SK-N-SH (cell line): ENCODE measurements around the gene PARD3. TPM values are rescaled to one million over a fixed set of nuclear protein-coding genes. Genes with fewer than 3 reads are reported as not detected.

Experiments
- CTCF ChIA-PET: fragments of 300-600, 350-600 bp; formaldehyde crosslinking; extraction: SDS; loops from one replicate; lab custom pipeline; 2021; lab: Yijun Ruan, JAX
- POLR2A ChIA-PET: fragments of 350-600 bp; sonication (Branson Sonifier 250); formaldehyde crosslinking; extraction: SDS; loops from one replicate; lab custom pipeline; 2020; ENCODE audit warnings: antibody characterized with exemption, inconsistent platforms; lab: Yijun Ruan, JAX
- DNase-seq: peaks from one replicate; pipeline ENCODE4 v3.0.0; 2012
- H2AFZ ChIP-seq: fragments of 200-600 bp; sonication (generic); 2 replicates; pipeline ENCODE4 v1.8.1; 2016; ENCODE audit warnings: antibody characterized with exemption, mild to moderate bottlenecking, low read depth
- H3F3A ChIP-seq: fragments of 200-600 bp; sonication (generic); replicated peaks from 2 replicates; pipeline ENCODE3; 2016; ENCODE audit warnings: antibody characterized with exemption, mild to moderate bottlenecking; ENCODE audit not compliant: insufficient read depth
- H3K27ac ChIP-seq, 2 experiments: fragments of 200-500 bp in 1 of 2; fragments of 200-600 bp in 1 of 2; sonication (Bioruptor generic) in 1 of 2; sonication (generic), shearing (Covaris generic) in 1 of 2; 2 replicates each; pipeline versions ENCODE4 v1.5.1 to v1.6.1; 2014 to 2016; ENCODE audit warnings: low read depth in 2 of 2, inconsistent platforms in 1 of 2, low read length in 1 of 2, mild to moderate bottlenecking in 1 of 2, mixed read lengths in 1 of 2
- H3K27me3 ChIP-seq: fragments of 200-600 bp; sonication (generic), shearing (Covaris generic); 2 replicates; pipeline ENCODE4 v1.6.1; 2016; ENCODE audit warnings: mixed run types; ENCODE audit not compliant: insufficient read depth
- H3K36me3 ChIP-seq, 2 experiments: fragments of 200-500 bp in 1 of 2; fragments of 200-600 bp in 1 of 2; sonication (Bioruptor generic) in 1 of 2; sonication (generic) in 1 of 2; replicated peaks in 1 of 2; 2 replicates each; pipeline versions ENCODE3 to v1.5.1; 2014 to 2016; ENCODE audit warnings: low read length in 1 of 2, mild to moderate bottlenecking in 1 of 2; ENCODE audit not compliant: insufficient read depth in 2 of 2, control insufficient read depth in 1 of 2
- H3K4me1 ChIP-seq, 2 experiments: fragments of 200-500 bp in 1 of 2; fragments of 200-600 bp in 1 of 2; sonication (Bioruptor generic) in 1 of 2; sonication (generic), shearing (Covaris generic) in 1 of 2; 2 replicates each; pipeline versions ENCODE4 v1.5.1 to v1.6.1; 2014 to 2016; ENCODE audit warnings: low read depth in 1 of 2, low read length in 1 of 2, mixed run types in 1 of 2; ENCODE audit not compliant: insufficient read depth in 2 of 2, control insufficient read depth in 1 of 2
- H3K4me2 ChIP-seq: fragments of 200-600 bp; sonication (generic), shearing (Covaris generic); 2 replicates; pipeline ENCODE4 v1.6.1; 2017; ENCODE audit warnings: mixed run types
- H3K4me3 ChIP-seq, 2 experiments: fragments of 200-500 bp in 1 of 2; fragments of 200-600 bp in 1 of 2; sonication (Bioruptor generic) in 1 of 2; sonication (generic), shearing (Covaris generic) in 1 of 2; 2 replicates each; pipeline versions ENCODE4 v1.5.1 to v1.8.1; 2014 to 2016; ENCODE audit warnings: low read depth in 2 of 2, inconsistent platforms in 1 of 2, low read length in 1 of 2, mild to moderate bottlenecking in 1 of 2, mixed read lengths in 1 of 2, moderate library complexity in 1 of 2
- H3K79me2 ChIP-seq: fragments of 200-600 bp; sonication (generic); 2 replicates; pipeline ENCODE4 v1.8.1; 2017; ENCODE audit warnings: mild to moderate bottlenecking; ENCODE audit not compliant: insufficient read depth
- H3K9ac ChIP-seq: fragments of 200-600 bp; sonication (generic); 2 replicates; pipeline ENCODE4 v1.6.1; 2017; ENCODE audit warnings: mixed run types
- H3K9me2 ChIP-seq: fragments of 200-600 bp; sonication (generic); 2 replicates; pipeline ENCODE4 v1.6.1; 2017; ENCODE audit warnings: mixed run types
- H3K9me3 ChIP-seq: fragments of 200-600 bp; sonication (generic); 2 replicates; pipeline ENCODE4 v1.6.1; 2017; ENCODE audit warnings: mixed run types, mild to moderate bottlenecking, moderate library complexity
- H4K20me1 ChIP-seq: fragments of 200-600 bp; sonication (generic); 2 replicates; pipeline ENCODE4 v1.6.1; 2017; ENCODE audit warnings: mild to moderate bottlenecking, mixed run types; ENCODE audit not compliant: insufficient read depth
- CHD2 ChIP-seq: fragments of 150-350 bp; IDR thresholded peaks from 2 replicates; pipeline ENCODE4 v1.6.1; 2018; ENCODE audit warnings: low read length; ENCODE audit not compliant: partially characterized antibody
- ELF1 ChIP-seq: IDR thresholded peaks from 2 replicates; pipeline ENCODE4 v1.4.0; 2012
- EZH2phosphoT487 ChIP-seq: fragments of 200-600 bp; sonication (generic); IDR thresholded peaks from 2 replicates; pipeline ENCODE4 v1.6.1; 2017; ENCODE audit warnings: low read depth, mixed run types, mild to moderate bottlenecking, antibody characterized with exemption, moderate library complexity, borderline replicate concordance
- FOSL2 ChIP-seq: IDR thresholded peaks from 2 replicates; pipeline ENCODE4 v1.4.0; 2012; ENCODE audit warnings: low read depth, mild to moderate bottlenecking, moderate library complexity, borderline replicate concordance
- FOXJ3 ChIP-seq: sonication (generic); formaldehyde crosslinking; IDR thresholded peaks from 2 replicates; pipeline ENCODE4 v1.5.1; 2020; ENCODE audit warnings: mild to moderate bottlenecking, missing genetic modification reagents
- GABPA ChIP-seq: IDR thresholded peaks from 2 replicates; pipeline ENCODE4 v1.4.0; 2012; ENCODE audit warnings: low read depth, mild to moderate bottlenecking
- GATA2 ChIP-seq: sonication (generic); formaldehyde crosslinking; IDR thresholded peaks from 2 replicates; pipeline ENCODE4 v1.5.0; 2020; ENCODE audit warnings: mild to moderate bottlenecking, missing genetic modification reagents
- JUND ChIP-seq: IDR thresholded peaks from 2 replicates; pipeline ENCODE4 v1.4.0; 2012
- MEF2A ChIP-seq: IDR thresholded peaks from 2 replicates; pipeline ENCODE4 v1.4.0; 2012; ENCODE audit warnings: low read depth, borderline replicate concordance
- NRF1 ChIP-seq: IDR thresholded peaks from 2 replicates; pipeline ENCODE4 v1.6.1; 2012; ENCODE audit warnings: low read depth, mild to moderate bottlenecking, low read length
- POLR2AphosphoS5 ChIP-seq: IDR thresholded peaks from 2 replicates; pipeline ENCODE4 v1.6.1; 2012; ENCODE audit warnings: low read depth, low read length
- RAD21 ChIP-seq: IDR thresholded peaks from 2 replicates; pipeline ENCODE4 v1.6.1; 2012; ENCODE audit warnings: mild to moderate bottlenecking, low read length
- RFX5 ChIP-seq: IDR thresholded peaks from 2 replicates; pipeline ENCODE4 v1.6.1; 2012; ENCODE audit warnings: mild to moderate bottlenecking, improper control_type of control experiment, low read length
- RXRA ChIP-seq: IDR thresholded peaks from 2 replicates; pipeline ENCODE4 v1.4.0; 2012; ENCODE audit warnings: low read depth, mild to moderate bottlenecking, borderline replicate concordance
- TAF1 ChIP-seq: IDR thresholded peaks from 2 replicates; pipeline ENCODE4 v1.6.1; 2012; ENCODE audit warnings: low read depth, mild to moderate bottlenecking, low read length, moderate library complexity, borderline replicate concordance
- TCF12 ChIP-seq: IDR thresholded peaks from 2 replicates; pipeline ENCODE4 v1.4.0; 2012
- TEAD4 ChIP-seq: IDR thresholded peaks from 2 replicates; pipeline ENCODE4 v1.4.0; 2012; ENCODE audit warnings: mild to moderate bottlenecking, borderline replicate concordance; ENCODE audit not compliant: insufficient read depth
- YY1 ChIP-seq: IDR thresholded peaks from 2 replicates; pipeline ENCODE4 v1.4.0; 2012; ENCODE audit warnings: low read depth, mild to moderate bottlenecking
- WGBS: methylation state at CpG from one replicate; pipeline ENCODE4 v1.1.6; 2017; ENCODE audit warnings: low lambda C conversion rate; 5-methylcytosine and 5-hydroxymethylcytosine counted together
- polyA plus RNA-seq, 3 experiments: library from polyadenylated mRNA; depleted of rRNA; stranded (reverse); fragments of >200 nt; gene quantifications; 2 replicates each; pipeline ENCODE4 v1.2.3, GENCODE V29; 2012
- TF ChIP-seq, protein P1 (sequence below): IDR thresholded peaks from 2 replicates; pipeline ENCODE4 v1.6.1; 2012; ENCODE audit warnings: mild to moderate bottlenecking, low read depth, low read length, moderate library complexity
- TF ChIP-seq, protein P2 (sequence below): fragments of 150-350 bp; IDR thresholded peaks from 2 replicates; pipeline ENCODE4 v1.6.1; 2016; ENCODE audit warnings: mild to moderate bottlenecking, low read depth, low read length
- TF ChIP-seq, protein P3 (sequence below): IDR thresholded peaks from 2 replicates; pipeline ENCODE4 v1.4.0; 2012; ENCODE audit warnings: low read depth, borderline replicate concordance
- TF ChIP-seq, protein P4 (sequence below): fragments of 150-350 bp; IDR thresholded peaks from 2 replicates; pipeline ENCODE4 v1.6.1; 2017; ENCODE audit warnings: antibody characterized with exemption, low read length, low read depth, borderline replicate concordance
- TF ChIP-seq, protein P5 (sequence below): IDR thresholded peaks from 2 replicates; pipeline ENCODE4 v1.4.0; 2012; ENCODE audit warnings: low read depth, borderline replicate concordance
- TF ChIP-seq, protein P6 (sequence below): IDR thresholded peaks from 2 replicates; pipeline ENCODE4 v1.4.0; 2012; ENCODE audit warnings: low read depth
- TF ChIP-seq, protein P7 (sequence below): IDR thresholded peaks from 2 replicates; pipeline ENCODE4; 2012

The PARD3 gene
- polyA plus RNA-seq, 1 of the 3 experiments (the other 2 are of a cell fraction), result 29.4 TPM

DNA sequence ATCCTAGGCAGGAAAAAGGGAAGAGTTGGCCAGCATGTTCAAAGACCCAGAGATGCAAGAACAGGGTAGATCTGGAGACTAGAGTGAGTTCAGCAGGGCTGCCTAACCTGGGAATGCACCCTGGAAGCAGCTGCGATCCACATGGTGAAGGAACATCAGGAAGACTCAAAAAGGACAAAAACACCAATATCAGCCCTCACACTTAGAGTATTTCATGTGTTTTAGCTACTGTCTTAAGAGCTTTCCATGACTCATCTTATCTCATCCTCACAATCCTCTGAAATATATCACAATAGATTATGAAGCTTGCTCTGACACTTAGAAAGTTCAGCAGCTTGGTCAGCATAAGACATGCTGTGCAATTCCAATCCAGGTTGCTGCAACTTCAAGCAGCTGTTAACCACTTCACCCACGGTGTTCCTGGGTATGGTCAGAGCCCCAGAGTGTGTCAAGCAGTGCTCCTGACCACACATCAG, 380.9 kb downstream of the PARD3 start:
- 34% methylated on average over 2 of the region's 2 CpGs for WGBS
- H3K9me2 ChIP-seq, result no peaks in the 10 kb centered on the region
- H3K27ac ChIP-seq, result peak overlapping the region; percentile 73 to 99
- peaks cover 27% of the 10 kb centered on the region for H3F3A ChIP-seq
- H2AFZ ChIP-seq, result no peak overlapping the region
- H4K20me1 ChIP-seq, result no peaks in the 10 kb centered on the region
- H3K79me2 ChIP-seq, result peaks cover 9% of the 10 kb centered on the region
- no peak for DNase-seq
- H3K27me3 ChIP-seq, result no peaks in the 10 kb centered on the region
- peaks cover 0 to 13% of the 10 kb centered on the region in 2 experiments; a peak in 3 of 4 replicates for H3K4me1 ChIP-seq
- H3K4me2 ChIP-seq, result peak overlapping the region; percentile 65
- H3K9me3 ChIP-seq, result no peaks in the 10 kb centered on the region
- H3K36me3 ChIP-seq, result no peaks in the 10 kb centered on the region
- POLR2A ChIA-PET, result no interaction called here
- peak overlapping the region in 1 of 2 experiments; percentile 24; a peak in 2 of 4 replicates for H3K4me3 ChIP-seq
- CTCF ChIA-PET, result no interaction called here
- H3K9ac ChIP-seq, result peak overlapping the region; percentile 60; the same call in 1 of the 2 replicates
- TF ChIP-seq RXRA, result no peak; the same call in 1 of the 2 replicates
- peak; percentile 74 for TF ChIP-seq JUND
- TF ChIP-seq FOSL2, result peak; percentile 55; the same call in 1 of the 2 replicates
- no peak for TF ChIP-seq RAD21
- TF ChIP-seq, protein P1, sequence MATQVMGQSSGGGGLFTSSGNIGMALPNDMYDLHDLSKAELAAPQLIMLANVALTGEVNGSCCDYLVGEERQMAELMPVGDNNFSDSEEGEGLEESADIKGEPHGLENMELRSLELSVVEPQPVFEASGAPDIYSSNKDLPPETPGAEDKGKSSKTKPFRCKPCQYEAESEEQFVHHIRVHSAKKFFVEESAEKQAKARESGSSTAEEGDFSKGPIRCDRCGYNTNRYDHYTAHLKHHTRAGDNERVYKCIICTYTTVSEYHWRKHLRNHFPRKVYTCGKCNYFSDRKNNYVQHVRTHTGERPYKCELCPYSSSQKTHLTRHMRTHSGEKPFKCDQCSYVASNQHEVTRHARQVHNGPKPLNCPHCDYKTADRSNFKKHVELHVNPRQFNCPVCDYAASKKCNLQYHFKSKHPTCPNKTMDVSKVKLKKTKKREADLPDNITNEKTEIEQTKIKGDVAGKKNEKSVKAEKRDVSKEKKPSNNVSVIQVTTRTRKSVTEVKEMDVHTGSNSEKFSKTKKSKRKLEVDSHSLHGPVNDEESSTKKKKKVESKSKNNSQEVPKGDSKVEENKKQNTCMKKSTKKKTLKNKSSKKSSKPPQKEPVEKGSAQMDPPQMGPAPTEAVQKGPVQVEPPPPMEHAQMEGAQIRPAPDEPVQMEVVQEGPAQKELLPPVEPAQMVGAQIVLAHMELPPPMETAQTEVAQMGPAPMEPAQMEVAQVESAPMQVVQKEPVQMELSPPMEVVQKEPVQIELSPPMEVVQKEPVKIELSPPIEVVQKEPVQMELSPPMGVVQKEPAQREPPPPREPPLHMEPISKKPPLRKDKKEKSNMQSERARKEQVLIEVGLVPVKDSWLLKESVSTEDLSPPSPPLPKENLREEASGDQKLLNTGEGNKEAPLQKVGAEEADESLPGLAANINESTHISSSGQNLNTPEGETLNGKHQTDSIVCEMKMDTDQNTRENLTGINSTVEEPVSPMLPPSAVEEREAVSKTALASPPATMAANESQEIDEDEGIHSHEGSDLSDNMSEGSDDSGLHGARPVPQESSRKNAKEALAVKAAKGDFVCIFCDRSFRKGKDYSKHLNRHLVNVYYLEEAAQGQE, result no peak
- TF ChIP-seq TAF1, result no peak
- TF ChIP-seq GABPA, result no peak
- peak; percentile 23; the same call in 1 of the 2 replicates for TF ChIP-seq TEAD4
- TF ChIP-seq EZH2phosphoT487, result no peak
- no peak for TF ChIP-seq MEF2A
- TF ChIP-seq, protein P2, sequence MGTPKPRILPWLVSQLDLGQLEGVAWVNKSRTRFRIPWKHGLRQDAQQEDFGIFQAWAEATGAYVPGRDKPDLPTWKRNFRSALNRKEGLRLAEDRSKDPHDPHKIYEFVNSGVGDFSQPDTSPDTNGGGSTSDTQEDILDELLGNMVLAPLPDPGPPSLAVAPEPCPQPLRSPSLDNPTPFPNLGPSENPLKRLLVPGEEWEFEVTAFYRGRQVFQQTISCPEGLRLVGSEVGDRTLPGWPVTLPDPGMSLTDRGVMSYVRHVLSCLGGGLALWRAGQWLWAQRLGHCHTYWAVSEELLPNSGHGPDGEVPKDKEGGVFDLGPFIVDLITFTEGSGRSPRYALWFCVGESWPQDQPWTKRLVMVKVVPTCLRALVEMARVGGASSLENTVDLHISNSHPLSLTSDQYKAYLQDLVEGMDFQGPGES, result no peak
- TF ChIP-seq RFX5, result no peak
- TF ChIP-seq, protein P3, sequence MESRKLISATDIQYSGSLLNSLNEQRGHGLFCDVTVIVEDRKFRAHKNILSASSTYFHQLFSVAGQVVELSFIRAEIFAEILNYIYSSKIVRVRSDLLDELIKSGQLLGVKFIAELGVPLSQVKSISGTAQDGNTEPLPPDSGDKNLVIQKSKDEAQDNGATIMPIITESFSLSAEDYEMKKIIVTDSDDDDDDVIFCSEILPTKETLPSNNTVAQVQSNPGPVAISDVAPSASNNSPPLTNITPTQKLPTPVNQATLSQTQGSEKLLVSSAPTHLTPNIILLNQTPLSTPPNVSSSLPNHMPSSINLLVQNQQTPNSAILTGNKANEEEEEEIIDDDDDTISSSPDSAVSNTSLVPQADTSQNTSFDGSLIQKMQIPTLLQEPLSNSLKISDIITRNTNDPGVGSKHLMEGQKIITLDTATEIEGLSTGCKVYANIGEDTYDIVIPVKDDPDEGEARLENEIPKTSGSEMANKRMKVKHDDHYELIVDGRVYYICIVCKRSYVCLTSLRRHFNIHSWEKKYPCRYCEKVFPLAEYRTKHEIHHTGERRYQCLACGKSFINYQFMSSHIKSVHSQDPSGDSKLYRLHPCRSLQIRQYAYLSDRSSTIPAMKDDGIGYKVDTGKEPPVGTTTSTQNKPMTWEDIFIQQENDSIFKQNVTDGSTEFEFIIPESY, result no peak
- TF ChIP-seq, protein P4, sequence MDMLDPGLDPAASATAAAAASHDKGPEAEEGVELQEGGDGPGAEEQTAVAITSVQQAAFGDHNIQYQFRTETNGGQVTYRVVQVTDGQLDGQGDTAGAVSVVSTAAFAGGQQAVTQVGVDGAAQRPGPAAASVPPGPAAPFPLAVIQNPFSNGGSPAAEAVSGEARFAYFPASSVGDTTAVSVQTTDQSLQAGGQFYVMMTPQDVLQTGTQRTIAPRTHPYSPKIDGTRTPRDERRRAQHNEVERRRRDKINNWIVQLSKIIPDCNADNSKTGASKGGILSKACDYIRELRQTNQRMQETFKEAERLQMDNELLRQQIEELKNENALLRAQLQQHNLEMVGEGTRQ, result no peak
- peak; percentile 89; the same call in 1 of the 2 replicates for TF ChIP-seq TCF12
- TF ChIP-seq ELF1, result no peak
- TF ChIP-seq, protein P5, sequence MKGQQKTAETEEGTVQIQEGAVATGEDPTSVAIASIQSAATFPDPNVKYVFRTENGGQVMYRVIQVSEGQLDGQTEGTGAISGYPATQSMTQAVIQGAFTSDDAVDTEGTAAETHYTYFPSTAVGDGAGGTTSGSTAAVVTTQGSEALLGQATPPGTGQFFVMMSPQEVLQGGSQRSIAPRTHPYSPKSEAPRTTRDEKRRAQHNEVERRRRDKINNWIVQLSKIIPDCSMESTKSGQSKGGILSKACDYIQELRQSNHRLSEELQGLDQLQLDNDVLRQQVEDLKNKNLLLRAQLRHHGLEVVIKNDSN, result no peak
- TF ChIP-seq CHD2, result no peak
- no peak for TF ChIP-seq NRF1
- TF ChIP-seq, protein P6, sequence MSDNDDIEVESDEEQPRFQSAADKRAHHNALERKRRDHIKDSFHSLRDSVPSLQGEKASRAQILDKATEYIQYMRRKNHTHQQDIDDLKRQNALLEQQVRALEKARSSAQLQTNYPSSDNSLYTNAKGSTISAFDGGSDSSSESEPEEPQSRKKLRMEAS, result no peak; the same call in none of the 2 replicates
- TF ChIP-seq, protein P7, sequence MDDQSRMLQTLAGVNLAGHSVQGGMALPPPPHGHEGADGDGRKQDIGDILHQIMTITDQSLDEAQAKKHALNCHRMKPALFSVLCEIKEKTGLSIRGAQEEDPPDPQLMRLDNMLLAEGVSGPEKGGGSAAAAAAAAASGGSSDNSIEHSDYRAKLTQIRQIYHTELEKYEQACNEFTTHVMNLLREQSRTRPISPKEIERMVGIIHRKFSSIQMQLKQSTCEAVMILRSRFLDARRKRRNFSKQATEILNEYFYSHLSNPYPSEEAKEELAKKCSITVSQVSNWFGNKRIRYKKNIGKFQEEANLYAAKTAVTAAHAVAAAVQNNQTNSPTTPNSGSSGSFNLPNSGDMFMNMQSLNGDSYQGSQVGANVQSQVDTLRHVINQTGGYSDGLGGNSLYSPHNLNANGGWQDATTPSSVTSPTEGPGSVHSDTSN, result peak; percentile 89
- no peak for TF ChIP-seq GATA2 (CRISPR knock-in tag)
- no peak for TF ChIP-seq FOXJ3
- TF ChIP-seq YY1, result no peak
- TF ChIP-seq POLR2AphosphoS5, result no peak; the same call in 1 of the 2 replicates
